Omental fat pad (tissue), 4 donors: ENCODE results near the gene FAAH. TPM values are rescaled to one million over a fixed set of nuclear protein-coding genes. Genes with fewer than 3 reads are reported as not detected.

Source experiments
- ATAC-seq: fragments of 150-250 bp; one replicate; pipeline ENCODE4 v1.9.1; 2016; ENCODE audit warnings: mild to moderate bottlenecking, moderate library complexity; ENCODE audit not compliant: low FRiP score
- DNase-seq: peaks from one replicate; pipeline ENCODE4 v3.0.0-alpha.2; 2019; ENCODE audit warnings: low spot score
- CTCF ChIP-seq, 3 donors: fragments of 450-650 bp; IDR thresholded peaks; one replicate each; pipeline ENCODE4 v1.5.1; 2016 to 2017; ENCODE audit warnings: antibody characterized with exemption in 3 of 3, mild to moderate bottlenecking in 3 of 3, moderate library complexity in 2 of 3
- total RNA-seq, 4 donors: library from RNA; depleted of rRNA; stranded (reverse); fragments of >200 nt; gene quantifications; one replicate each; pipeline ENCODE4 v1.1.0, GENCODE V29; 2016

FAAH gene
- total RNA-seq, 4 donors from 2014 or later = 11.5 to 36.4 (median 20.3) TPM

DNA sequence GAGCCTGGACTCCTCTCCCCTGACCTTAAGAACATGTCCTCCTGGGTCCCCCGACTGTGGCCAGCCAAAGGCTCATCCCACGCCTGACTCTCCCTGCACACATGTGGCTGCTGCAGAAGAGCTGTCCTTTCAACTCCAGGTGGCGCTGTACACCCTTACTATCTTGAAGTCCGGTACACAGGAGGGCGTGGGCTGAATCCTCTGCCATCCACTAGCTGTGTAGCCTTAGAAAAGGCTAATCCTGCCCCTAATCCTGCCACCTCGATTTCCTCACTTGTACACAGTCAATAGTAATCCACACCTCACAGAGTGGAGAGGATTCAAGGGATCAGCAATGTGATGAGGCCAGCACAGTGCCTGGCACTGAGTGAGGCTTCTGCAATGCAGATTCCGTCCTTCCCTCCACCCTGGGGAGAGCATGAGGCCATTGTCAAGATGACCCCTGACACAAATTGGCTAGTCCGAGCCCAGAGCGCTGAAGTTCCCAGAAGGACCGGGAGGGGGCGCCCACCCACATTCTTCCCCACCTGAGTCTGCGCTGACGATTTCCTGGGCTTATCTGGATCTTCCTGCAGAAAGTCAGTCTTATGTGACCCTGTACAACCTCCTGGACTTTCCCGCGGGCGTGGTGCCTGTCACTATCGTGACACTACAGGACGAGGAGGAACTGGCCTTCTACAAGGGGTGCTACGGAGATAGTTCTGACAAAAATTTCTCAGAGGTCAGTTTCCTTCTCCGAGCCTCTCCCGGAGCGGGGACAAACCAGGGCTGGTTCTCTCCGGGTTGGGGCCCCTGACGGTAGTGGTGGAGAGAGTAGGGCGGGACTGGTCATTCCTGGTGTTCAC, 48.4 kb downstream of the FAAH start:
- DNase-seq = peak; percentile 60
- peak; percentile 80 for ATAC-seq
- peak in 2 of 3 donors; percentile 52 to 84 for TF ChIP-seq CTCF (IDR thresholded peaks at IDR 0.05)

- ATAC-seq (no peak), DNase-seq (no peak)
- TF ChIP-seq CTCF (IDR thresholded peaks at IDR 0.05) = no peak
Observed at GRCh38 chr1:46444466-46444865, 50.3 kb downstream of the FAAH start.

DNA sequence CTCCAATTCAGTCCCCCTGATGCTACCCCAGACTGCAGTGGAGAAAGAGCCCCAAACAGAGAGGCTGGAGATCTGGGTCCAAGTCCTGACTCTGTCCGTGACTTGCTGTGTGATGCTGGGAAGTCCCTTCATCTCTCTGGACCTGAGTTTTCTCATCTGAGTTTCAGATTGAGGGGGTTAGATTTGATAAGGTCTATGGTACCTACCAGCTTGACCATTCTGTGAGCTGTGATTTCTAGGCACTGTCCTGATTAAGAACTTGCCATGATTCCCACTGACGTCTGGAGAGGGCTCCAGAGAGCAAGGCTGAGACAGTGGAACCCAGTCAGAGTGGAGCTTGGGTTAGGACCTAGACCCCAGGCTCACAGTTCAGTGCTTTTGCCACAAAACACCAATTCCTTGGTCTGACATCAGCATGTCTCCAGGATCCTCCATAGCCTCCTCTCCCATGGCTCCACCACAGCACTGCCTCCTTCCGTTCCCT, 51.7 kb downstream of the FAAH start:
- no peak for ATAC-seq
- no peak for DNase-seq
- no peak for TF ChIP-seq CTCF (IDR thresholded peaks at IDR 0.05)

GRCh38 chr1:46446646-46447498, 52.8 kb downstream of the FAAH start:
- no peak for ATAC-seq
- TF ChIP-seq CTCF (IDR thresholded peaks at IDR 0.05) = peak in 1 of 3 donors; percentile 18
- DNase-seq = peak; percentile 84

DNA sequence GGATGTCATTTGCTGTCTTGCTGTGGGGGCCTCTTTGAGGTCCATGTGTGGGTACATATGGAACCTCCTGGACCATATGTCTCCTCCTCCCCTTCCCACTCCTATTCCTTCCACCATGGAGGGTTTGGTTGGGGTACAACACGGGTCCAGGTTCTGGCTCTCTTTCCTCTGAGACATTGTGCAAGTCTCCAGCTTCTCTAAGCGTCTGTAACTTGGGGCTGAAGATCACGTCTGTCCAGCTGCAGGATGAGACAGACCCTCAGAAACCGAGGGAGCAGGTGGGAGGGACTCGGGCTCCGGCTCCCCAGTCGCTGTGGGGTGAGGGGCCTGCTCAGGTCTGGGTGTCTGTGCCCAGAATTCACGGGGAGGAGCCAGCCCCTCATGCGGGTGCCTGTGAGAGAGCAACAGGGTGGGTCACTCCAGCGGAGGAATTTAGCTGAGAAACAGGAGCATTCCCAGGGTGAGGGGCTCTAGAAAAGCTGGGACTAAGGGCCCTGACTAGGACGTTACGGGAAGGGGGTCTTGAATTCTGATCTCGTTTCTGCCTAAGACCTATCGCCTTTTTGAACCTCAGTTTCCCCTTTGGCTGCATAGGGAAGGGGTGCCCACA, 53.5 kb downstream of the FAAH start:
- no peak for ATAC-seq
- no peak for DNase-seq
- TF ChIP-seq CTCF (IDR thresholded peaks at IDR 0.05) = no peak

DNA sequence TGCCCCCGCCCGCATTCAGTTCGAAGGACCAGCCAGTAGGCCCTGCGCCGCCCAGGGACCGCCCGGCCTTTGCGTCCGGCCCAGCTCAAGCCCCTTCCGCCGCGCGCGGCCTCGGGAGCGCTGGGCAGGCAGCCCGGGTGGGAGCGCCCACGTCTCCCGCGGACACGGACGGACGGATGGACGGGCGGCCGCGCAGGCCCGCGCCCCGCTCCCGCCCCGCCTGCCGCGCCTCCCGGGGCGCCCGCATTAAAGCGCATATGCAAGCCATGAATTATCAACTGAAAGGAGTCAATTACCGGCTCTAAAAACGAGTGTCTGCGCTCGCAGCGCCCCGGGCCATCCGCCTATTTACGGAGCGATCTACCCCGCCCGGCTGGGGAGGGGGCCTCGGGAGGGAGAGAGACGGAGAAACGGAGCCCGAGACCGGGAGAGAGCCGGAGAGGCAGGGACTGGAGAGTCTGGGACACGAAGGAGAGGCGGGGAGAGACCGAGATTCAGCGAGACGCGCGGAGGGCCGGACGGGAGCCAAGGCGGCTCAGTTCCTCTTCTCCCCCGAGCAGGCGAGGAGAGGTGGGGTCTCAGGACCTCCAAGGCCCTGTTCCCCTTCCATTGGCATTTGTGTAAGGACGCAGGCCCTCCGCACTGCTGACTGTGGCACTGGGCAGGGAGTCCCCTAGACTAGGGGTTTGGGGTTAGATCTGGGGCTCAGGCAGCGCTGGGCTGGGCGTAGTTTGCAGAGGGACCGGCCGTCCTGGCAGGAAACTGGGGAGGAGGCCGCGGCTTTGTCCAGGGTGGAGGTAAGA, 54.2 kb downstream of the FAAH start:
- no peak for DNase-seq
- no peak for ATAC-seq
- TF ChIP-seq CTCF (IDR thresholded peaks at IDR 0.05) = no peak
